Astrocyte (in vitro differentiated cells and primary cell): Measurements from ENCODE around the gene PHC3.

Source experiments
- CTCF ChIP-seq: IDR thresholded peaks from 2 replicates; pipeline ENCODE4 v1.5.1; 2011; ENCODE audit warnings: low read depth, mild to moderate bottlenecking, inconsistent platforms, low read length, moderate library complexity; ENCODE audit not compliant: insufficient read depth
- EZH2 ChIP-seq: IDR thresholded peaks from 2 replicates; pipeline ENCODE4 v1.6.1; 2012; ENCODE audit warnings: mild to moderate bottlenecking, low read length, inconsistent platforms; ENCODE audit not compliant: insufficient read depth

- TF ChIP-seq CTCF (no peak), EZH2 (no peak)
These were observed 71.8 kb downstream of the PHC3 start for GRCh38 chr3:170109579-170110293.
